ENCODE data around the gene P3H2. TPM values are rescaled to one million over a fixed set of nuclear protein-coding genes. Genes with fewer than 3 reads are reported as not detected.

P3H2 gene
- total RNA-seq, 2 donors from 2014 or later, result 285 to 322 TPM

DNA sequence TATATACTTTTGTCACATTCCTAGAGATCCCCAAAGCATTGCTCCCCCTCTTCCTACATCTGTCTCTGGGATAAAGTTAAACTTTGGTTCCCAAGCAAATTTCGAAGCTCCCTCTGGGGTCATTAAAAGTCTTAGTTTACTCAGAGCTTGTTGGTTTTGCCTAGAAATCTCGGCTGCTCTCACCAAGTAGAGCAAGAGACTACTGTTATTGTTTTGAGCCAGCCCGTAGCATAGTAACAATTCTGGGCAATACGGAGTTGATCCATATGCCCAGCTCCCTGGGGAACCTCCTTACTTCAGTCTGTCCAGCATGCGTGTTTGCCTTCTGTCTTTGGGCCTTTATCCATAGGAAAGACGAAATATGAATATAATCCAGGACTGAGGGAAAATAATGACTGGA is 10.0 kb upstream of the P3H2 start:
- H3K27ac Mint-ChIP-seq, result peak overlapping the region; percentile 10
- no peaks in the 10 kb centered on the region for H3K27me3 Mint-ChIP-seq (ENCODE audit: insufficient read depth)

GRCh38 chr3:190130037-190130436 is 9.3 kb upstream of the P3H2 start:
- Histone ChIP-seq H3K9me3 (ENCODE audit: control insufficient read depth, low read length) (peaks cover 3% of the 10 kb centered on the region), H3K36me3 (ENCODE audit: control insufficient read depth, insufficient read depth, low read length) (no peaks in the 10 kb centered on the region), H3K4me3 (ENCODE audit: low read length) (no peak overlapping the region), H3K27ac (ENCODE audit: low read depth, low read length) (no peak overlapping the region), H3K4me1 (ENCODE audit: control insufficient read depth, insufficient read depth, low read length) (peaks cover 20% of the 10 kb centered on the region), H3K27me3 (ENCODE audit: control insufficient read depth, insufficient read depth, low read length, poor library complexity, severe bottlenecking) (no peaks in the 10 kb centered on the region), H3K9ac (ENCODE audit: extremely low read depth, low read length, poor library complexity, severe bottlenecking) (no peak overlapping the region)
- H3K27me3 Mint-ChIP-seq (ENCODE audit: insufficient read depth), result no peaks in the 10 kb centered on the region
- H3K36me3 Mint-ChIP-seq (ENCODE audit: low read depth), result peaks cover 6% of the 10 kb centered on the region
- no peak overlapping the region for H3K4me3 Mint-ChIP-seq
- WGBS, 2 experiments (ENCODE audit: insufficient coverage in 1 of 2, insufficient read length in 1 of 2), result 83% methylated on average over 1 of the region's 2 CpGs; no CpG with 5 or more reads in 1 of the 2 experiments
- DNase-seq, result no peak
- TF ChIP-seq CTCF (conservative IDR thresholded peaks at IDR 0.05), result no peak
- no peak overlapping the region for H3K27ac Mint-ChIP-seq
- peaks cover 42% of the 10 kb centered on the region for H3K4me1 Mint-ChIP-seq
- peaks cover 2% of the 10 kb centered on the region for H3K9me3 Mint-ChIP-seq

More for the DNA sequence above, 10.0 kb upstream of the P3H2 start:
- Histone ChIP-seq H3K4me3 (ENCODE audit: low read length) (no peak overlapping the region), H3K9me3 (ENCODE audit: control insufficient read depth, low read length) (peaks cover 10% of the 10 kb centered on the region), H3K36me3 (ENCODE audit: control insufficient read depth, insufficient read depth, low read length) (no peaks in the 10 kb centered on the region), H3K27ac (ENCODE audit: low read depth, low read length) (no peak overlapping the region), H3K9ac (ENCODE audit: extremely low read depth, low read length, poor library complexity, severe bottlenecking) (no peak overlapping the region), H3K27me3 (ENCODE audit: control insufficient read depth, insufficient read depth, low read length, poor library complexity, severe bottlenecking) (no peaks in the 10 kb centered on the region), H3K4me1 (ENCODE audit: control insufficient read depth, insufficient read depth, low read length) (peaks cover 20% of the 10 kb centered on the region)
- peaks cover 8% of the 10 kb centered on the region for H3K9me3 Mint-ChIP-seq
- H3K4me1 Mint-ChIP-seq, result peaks cover 37% of the 10 kb centered on the region
- peaks cover 11% of the 10 kb centered on the region for H3K36me3 Mint-ChIP-seq (ENCODE audit: low read depth)
- WGBS, 2 experiments (ENCODE audit: insufficient coverage in 1 of 2, insufficient read length in 1 of 2), result 76 to 86% methylated on average over 4 to 6 of the region's 6 CpGs
- no peak for TF ChIP-seq CTCF (conservative IDR thresholded peaks at IDR 0.05)
- H3K4me3 Mint-ChIP-seq, result no peak overlapping the region
- no peak for DNase-seq

GRCh38 chr3:190127797-190128196 is 7.1 kb upstream of the P3H2 start:
- no peaks in the 10 kb centered on the region for H3K27me3 ChIP-seq (ENCODE audit: control insufficient read depth, insufficient read depth, low read length, poor library complexity, severe bottlenecking)
- H3K4me3 ChIP-seq (ENCODE audit: low read length), result no peak overlapping the region
- H3K9me3 ChIP-seq (ENCODE audit: control insufficient read depth, low read length), result no peaks in the 10 kb centered on the region
- H3K27me3 Mint-ChIP-seq (ENCODE audit: insufficient read depth), result no peaks in the 10 kb centered on the region
- peaks cover 6% of the 10 kb centered on the region for H3K36me3 Mint-ChIP-seq (ENCODE audit: low read depth)
- H3K4me3 Mint-ChIP-seq, result no peak overlapping the region
- WGBS, 2 experiments (ENCODE audit: insufficient coverage in 1 of 2, insufficient read length in 1 of 2), result 85 to 92% methylated on average over 5 to 6 of the region's 6 CpGs
- no peak overlapping the region for H3K9ac ChIP-seq (ENCODE audit: extremely low read depth, low read length, poor library complexity, severe bottlenecking)
- H3K36me3 ChIP-seq (ENCODE audit: control insufficient read depth, insufficient read depth, low read length), result no peaks in the 10 kb centered on the region
- no peak for TF ChIP-seq CTCF (conservative IDR thresholded peaks at IDR 0.05)
- H3K9me3 Mint-ChIP-seq, result peaks cover 1% of the 10 kb centered on the region
- peaks cover 32% of the 10 kb centered on the region for H3K4me1 Mint-ChIP-seq
- DNase-seq, result no peak
- peaks cover 19% of the 10 kb centered on the region for H3K4me1 ChIP-seq (ENCODE audit: control insufficient read depth, insufficient read depth, low read length)
- no peak overlapping the region for H3K27ac ChIP-seq (ENCODE audit: low read depth, low read length)
- no peak overlapping the region for H3K27ac Mint-ChIP-seq

Data from endodermal cell (in vitro differentiated cells).